GM23248 (cell line): ENCODE results near the gene DET1. TPM values are rescaled to one million over a fixed set of nuclear protein-coding genes. Genes with fewer than 3 reads are reported as not detected.
"Not testable (repeated sequence)": the region's sequence is repeated elsewhere in the genome, so short reads cannot be mapped to it uniquely, and the experiment has no call there.

Experiments used
- DNase-seq: peaks from one replicate; pipeline ENCODE4 v3.0.0-alpha.2; 2015
- H2AFZ ChIP-seq: fragments of 200-600 bp; sonication (generic); 2 replicates; pipeline ENCODE4 v1.6.1; 2016; ENCODE audit warnings: antibody characterized with exemption
- H3F3A ChIP-seq: fragments of 200-600 bp; sonication (generic); 2 replicates; pipeline ENCODE4 v1.6.1; 2016; ENCODE audit warnings: mild to moderate bottlenecking, antibody characterized with exemption, mixed run types; ENCODE audit not compliant: insufficient read depth
- H3K27ac ChIP-seq: fragments of 200-600 bp; sonication (generic); 2 replicates; pipeline ENCODE4 v1.5.1; 2016; ENCODE audit warnings: mild to moderate bottlenecking
- H3K27me3 ChIP-seq: fragments of 200-600 bp; sonication (generic); replicated peaks from 2 replicates; pipeline ENCODE4 v1.6.1; 2016; ENCODE audit warnings: mild to moderate bottlenecking; ENCODE audit not compliant: insufficient read depth
- H3K36me3 ChIP-seq: fragments of 200-600 bp; sonication (generic); 2 replicates; pipeline ENCODE4 v1.6.1; 2016; ENCODE audit warnings: low read depth, mild to moderate bottlenecking
- H3K4me1 ChIP-seq: fragments of 200-600 bp; sonication (generic); 2 replicates; pipeline ENCODE4 v1.6.1; 2016; ENCODE audit warnings: mild to moderate bottlenecking; ENCODE audit not compliant: insufficient read depth
- H3K4me2 ChIP-seq: fragments of 200-600 bp; sonication (generic); one replicate; pipeline ENCODE4 v1.6.1; 2016; ENCODE audit warnings: mild to moderate bottlenecking; ENCODE audit not compliant: unreplicated experiment
- H3K4me3 ChIP-seq: fragments of 200-600 bp; sonication (generic); 2 replicates; pipeline ENCODE4 v1.5.1; 2016; ENCODE audit warnings: mild to moderate bottlenecking
- H3K79me2 ChIP-seq: fragments of 200-600 bp; sonication (generic); 2 replicates; pipeline ENCODE4 v1.6.1; 2016; ENCODE audit warnings: mild to moderate bottlenecking; ENCODE audit not compliant: insufficient read depth
- H3K9ac ChIP-seq: fragments of 200-600 bp; sonication (generic); 2 replicates; pipeline ENCODE4 v1.6.1; 2016; ENCODE audit warnings: mild to moderate bottlenecking
- H3K9me2 ChIP-seq: fragments of 200-600 bp; sonication (generic); 2 replicates; pipeline ENCODE4 v1.6.1; 2016; ENCODE audit warnings: mixed run types, mild to moderate bottlenecking, moderate library complexity; ENCODE audit not compliant: insufficient read depth
- H3K9me3 ChIP-seq: fragments of 200-600 bp; sonication (generic); one replicate; pipeline ENCODE4 v1.6.1; 2017; ENCODE audit warnings: low read depth
- H4K20me1 ChIP-seq: fragments of 200-600 bp; sonication (generic); 2 replicates; pipeline ENCODE4 v1.6.0; 2016; ENCODE audit not compliant: insufficient read depth
- EZH2 ChIP-seq: fragments of 200-600 bp; sonication (generic); IDR thresholded peaks from 2 replicates; pipeline ENCODE4 v1.6.1; 2018; ENCODE audit warnings: antibody characterized with exemption, mild to moderate bottlenecking; ENCODE audit not compliant: insufficient read depth, poor library complexity, severe bottlenecking
- EZH2phosphoT487 ChIP-seq: fragments of 200-600 bp; sonication (generic); IDR thresholded peaks from 2 replicates; pipeline ENCODE4 v1.6.1; 2018; ENCODE audit warnings: antibody characterized with exemption, moderate library complexity, mild to moderate bottlenecking, low read depth; ENCODE audit not compliant: insufficient read depth
- WGBS, 2 experiments: methylation state at CpG; one replicate each; pipeline ENCODE4 v1.1.6; 2015 to 2017; ENCODE audit warnings: low lambda C conversion rate in 2 of 2, low coverage in 1 of 2; ENCODE audit errors: missing lambda C conversion rate in 2 of 2; 5-methylcytosine and 5-hydroxymethylcytosine counted together
- in situ Hi-C: fragments of 300-500 bp; cut with MboI; formaldehyde crosslinking; loops from 2 replicates; pipeline ENCODE4 v1.15.0; 2020
- polyA plus RNA-seq: library from polyadenylated mRNA; unstranded; fragments of >200 nt; fragmentation: Nextera tagmentation; extraction: Ambion mirVana; gene quantifications from 2 replicates; pipeline ENCODE4 v1.2.1, GENCODE V29; 2016
- total RNA-seq: library from RNA; depleted of rRNA; stranded (reverse); fragments of >200 nt; shearing (Covaris generic); gene quantifications from 2 replicates; pipeline ENCODE4 v1.2.3, GENCODE V29; 2014

The DET1 gene
- total and polyA plus RNA-seq, 2 experiments from 2014 or later: 5.5 to 10.2 TPM

GRCh38 chr15:88545578-88546247 is 768 bp downstream of the DET1 start:
- H3K27me3 ChIP-seq, in situ Hi-C loops, H3K36me3 ChIP-seq, H3K4me1 ChIP-seq, H3K9me2 ChIP-seq, H4K20me1 ChIP-seq, H3F3A ChIP-seq, H3K9me3 ChIP-seq, H3K79me2 ChIP-seq, DNase-seq: not testable (repeated sequence)
- 1 to 3% methylated on average over 7 of the region's 8 CpGs for WGBS, 2 experiments
- Histone ChIP-seq H3K9ac (peak overlapping the region; percentile 85), H3K27ac (peak overlapping the region; percentile 39), H2AFZ (peak overlapping the region; percentile 91), H3K4me2 (peak overlapping the region; percentile 90), H3K4me3 (peak overlapping the region; percentile 100)

GRCh38 chr15:88543065-88543776 is 3.3 kb downstream of the DET1 start:
- 88 to 91% methylated on average over 13 of the region's 13 CpGs for WGBS, 2 experiments
- no peak overlapping the region for H3K4me3 ChIP-seq

GRCh38 chr15:88542342-88542733 is 4.1 kb downstream of the DET1 start:
- 0 out of 2 replicates have a peak, but pooled peaks cover 3% of the 10 kb centered on the region for H3K79me2 ChIP-seq
- H3K9ac ChIP-seq: no peak overlapping the region
- no peaks in the 10 kb centered on the region for H4K20me1 ChIP-seq
- H3K9me2 ChIP-seq: no peaks in the 10 kb centered on the region
- 75 to 77% methylated on average over 8 of the region's 8 CpGs for WGBS, 2 experiments
- no peak overlapping the region for H3K4me3 ChIP-seq
- H3K4me2 ChIP-seq: no peak overlapping the region
- no peak for TF ChIP-seq EZH2phosphoT487
- TF ChIP-seq EZH2: no peak
- H3K4me1 ChIP-seq: no peaks in the 10 kb centered on the region
- no peak overlapping the region for H2AFZ ChIP-seq
- H3K36me3 ChIP-seq: no peaks in the 10 kb centered on the region
- in situ Hi-C loops: no loop called here
- H3F3A ChIP-seq: no peaks in the 10 kb centered on the region
- no peak for DNase-seq
- no peak overlapping the region for H3K27ac ChIP-seq
- H3K9me3 ChIP-seq: no peaks in the 10 kb centered on the region
- H3K27me3 ChIP-seq: no peaks in the 10 kb centered on the region

More at GRCh38 chr15:88543065-88543776, 3.3 kb downstream of the DET1 start:
- 0 out of 2 replicates have a peak, but pooled peaks cover 3% of the 10 kb centered on the region for H3K79me2 ChIP-seq
- in situ Hi-C loops: no loop called here
- H4K20me1 ChIP-seq: no peaks in the 10 kb centered on the region
- H3K9me3 ChIP-seq: no peaks in the 10 kb centered on the region
- no peak overlapping the region for H2AFZ ChIP-seq
- no peaks in the 10 kb centered on the region for H3K9me2 ChIP-seq
- no peak for DNase-seq
- no peak overlapping the region for H3K27ac ChIP-seq
- H3K27me3 ChIP-seq: no peaks in the 10 kb centered on the region
- H3K4me1 ChIP-seq: no peaks in the 10 kb centered on the region
- H3F3A ChIP-seq: no peaks in the 10 kb centered on the region
- H3K4me2 ChIP-seq: no peak overlapping the region
- no peak overlapping the region for H3K9ac ChIP-seq
- no peaks in the 10 kb centered on the region for H3K36me3 ChIP-seq
- TF ChIP-seq EZH2phosphoT487: no peak
- TF ChIP-seq EZH2: no peak

GRCh38 chr15:88541709-88542341 is 4.7 kb downstream of the DET1 start:
- Histone ChIP-seq H4K20me1 (no peaks in the 10 kb centered on the region), H3K4me2 (no peak overlapping the region), H3K9me2 (no peaks in the 10 kb centered on the region), H3K79me2 (0 out of 2 replicates have a peak, but pooled peaks cover 3% of the 10 kb centered on the region), H3K4me1 (no peaks in the 10 kb centered on the region), H3K27me3 (no peaks in the 10 kb centered on the region), H3K36me3 (no peaks in the 10 kb centered on the region), H3K9me3 (no peaks in the 10 kb centered on the region), H3K27ac (no peak overlapping the region), H3K9ac (no peak overlapping the region), H2AFZ (no peak overlapping the region), H3F3A (no peaks in the 10 kb centered on the region), H3K4me3 (no peak overlapping the region)
- no peak for DNase-seq
- in situ Hi-C loops: no loop called here
- 86 to 91% methylated on average over 16 of the region's 16 CpGs for WGBS, 2 experiments
- TF ChIP-seq EZH2 (no peak), EZH2phosphoT487 (no peak)

GRCh38 chr15:88541111-88541510 is 5.4 kb downstream of the DET1 start:
- H3K36me3 ChIP-seq, H3K4me2 ChIP-seq, H2AFZ ChIP-seq, H3K9me3 ChIP-seq, H3K4me3 ChIP-seq, H3K27ac ChIP-seq, H3K9ac ChIP-seq, H4K20me1 ChIP-seq, H3K27me3 ChIP-seq, H3F3A ChIP-seq, in situ Hi-C loops, H3K79me2 ChIP-seq, DNase-seq, H3K4me1 ChIP-seq, H3K9me2 ChIP-seq: not testable (repeated sequence)
- WGBS, 2 experiments: 84 to 90% methylated on average over 6 to 7 of the region's 9 CpGs

- in situ Hi-C loops: not testable (repeated sequence)
Measured at GRCh38 chr15:88540350-88540749, 6.1 kb downstream of the DET1 start.

More at GRCh38 chr15:88540350-88540749, 6.1 kb downstream of the DET1 start:
- H3K4me1 ChIP-seq, H3F3A ChIP-seq, H3K27ac ChIP-seq, H3K27me3 ChIP-seq, H3K9me2 ChIP-seq, H3K9ac ChIP-seq, H4K20me1 ChIP-seq, H3K36me3 ChIP-seq, DNase-seq, H3K4me3 ChIP-seq, H3K9me3 ChIP-seq, H3K4me2 ChIP-seq, H2AFZ ChIP-seq, H3K79me2 ChIP-seq: not testable (repeated sequence)
- WGBS, 2 experiments: 93% methylated on average over 1 of the region's 2 CpGs; no CpG with 5 or more reads in 1 of the 2 experiments
